OCI-LY1 (cell line): ENCODE data around the gene ADK.

Experiments
- EZH2 ChIP-seq: fragments of 200-600 bp; sonication (generic), shearing (Covaris generic); IDR thresholded peaks from 2 replicates; pipeline ENCODE4 v1.8.0; 2017; ENCODE audit warnings: borderline replicate concordance, mixed run types, mild to moderate bottlenecking, antibody characterized with exemption, low read length, moderate library complexity, mixed read lengths
- TF ChIP-seq, protein P1 (sequence below): fragments of 200-600 bp; sonication (generic), shearing (Covaris generic); IDR thresholded peaks from 2 replicates; pipeline ENCODE4 v1.5.1; 2017; ENCODE audit warnings: mild to moderate bottlenecking, antibody characterized with exemption, low read length, moderate library complexity, mixed read lengths

DNA sequence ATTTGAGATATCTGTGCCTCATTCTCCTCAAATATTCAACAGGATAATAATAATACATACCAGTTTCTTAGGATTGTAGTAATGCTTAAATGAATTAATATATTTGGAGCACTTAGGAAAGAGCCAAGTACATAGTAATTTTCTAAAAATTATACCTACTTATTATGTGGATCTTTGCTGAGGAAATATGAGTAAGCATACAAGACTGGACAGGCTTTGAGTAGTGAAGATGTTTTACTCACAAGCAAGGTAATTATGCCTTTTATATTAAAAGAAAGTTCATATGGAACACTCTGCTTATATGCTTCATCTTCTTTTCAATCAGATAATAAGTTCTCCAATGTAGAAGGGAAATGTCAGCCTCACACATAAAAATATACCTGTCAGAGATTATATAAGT lies 337.9 kb downstream of the ADK start:
- TF ChIP-seq, protein P1, sequence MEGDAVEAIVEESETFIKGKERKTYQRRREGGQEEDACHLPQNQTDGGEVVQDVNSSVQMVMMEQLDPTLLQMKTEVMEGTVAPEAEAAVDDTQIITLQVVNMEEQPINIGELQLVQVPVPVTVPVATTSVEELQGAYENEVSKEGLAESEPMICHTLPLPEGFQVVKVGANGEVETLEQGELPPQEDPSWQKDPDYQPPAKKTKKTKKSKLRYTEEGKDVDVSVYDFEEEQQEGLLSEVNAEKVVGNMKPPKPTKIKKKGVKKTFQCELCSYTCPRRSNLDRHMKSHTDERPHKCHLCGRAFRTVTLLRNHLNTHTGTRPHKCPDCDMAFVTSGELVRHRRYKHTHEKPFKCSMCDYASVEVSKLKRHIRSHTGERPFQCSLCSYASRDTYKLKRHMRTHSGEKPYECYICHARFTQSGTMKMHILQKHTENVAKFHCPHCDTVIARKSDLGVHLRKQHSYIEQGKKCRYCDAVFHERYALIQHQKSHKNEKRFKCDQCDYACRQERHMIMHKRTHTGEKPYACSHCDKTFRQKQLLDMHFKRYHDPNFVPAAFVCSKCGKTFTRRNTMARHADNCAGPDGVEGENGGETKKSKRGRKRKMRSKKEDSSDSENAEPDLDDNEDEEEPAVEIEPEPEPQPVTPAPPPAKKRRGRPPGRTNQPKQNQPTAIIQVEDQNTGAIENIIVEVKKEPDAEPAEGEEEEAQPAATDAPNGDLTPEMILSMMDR: no peak
- TF ChIP-seq EZH2: no peak
